ENCODE results near the gene CYB561. TPM values are rescaled to one million over a fixed set of nuclear protein-coding genes. Genes with fewer than 3 reads are reported as not detected.

The CYB561 gene
- total RNA-seq, 1 experiment from 2014 or later, result 20.7 TPM

DNA sequence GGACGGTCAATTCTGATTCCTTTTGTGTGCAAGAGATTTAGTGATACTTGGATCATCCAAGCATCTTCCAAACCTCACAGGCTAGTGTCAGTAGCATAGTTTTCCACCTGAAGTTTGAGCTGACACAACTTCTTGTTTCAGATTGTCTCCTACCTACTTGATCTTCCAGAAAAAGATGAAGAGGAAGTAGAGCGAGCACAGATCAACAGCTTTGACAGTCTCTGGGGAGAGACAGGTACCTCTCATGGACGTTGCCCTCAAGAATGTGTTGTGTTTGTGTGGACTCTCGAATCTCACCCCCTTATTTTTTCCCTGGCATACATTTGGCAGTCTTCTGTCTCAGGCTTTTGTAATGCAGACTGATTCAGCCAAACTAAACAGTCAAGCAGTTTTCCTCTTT is 47.4 kb downstream of the CYB561 start:
- no peak overlapping the region for H3K27ac ChIP-seq (ENCODE audit: insufficient read length, low read depth, low read length)
- no peak overlapping the region for H2BK20ac ChIP-seq (ENCODE audit: low read depth, low read length, poor library complexity, severe bottlenecking)
- H3K18ac ChIP-seq (ENCODE audit: insufficient read length, low read depth, low read length), result no peak overlapping the region
- H3K79me1 ChIP-seq (ENCODE audit: insufficient read depth, low read depth, low read length, poor library complexity, severe bottlenecking), result no peaks in the 10 kb centered on the region
- no peak overlapping the region for H2AK5ac ChIP-seq (ENCODE audit: insufficient read length, low read length)
- H3K9me3 ChIP-seq (ENCODE audit: control insufficient read depth, low read depth, low read length), result no peaks in the 10 kb centered on the region
- Mint-ChIP-seq H3K27ac (peak overlapping the region in 1 of 3 experiments; percentile 8; a peak in 1 of 7 replicates), H3K27me3 (ENCODE audit: low read depth) (no peaks in the 10 kb centered on the region), H3K9me3 (no peaks in the 10 kb centered on the region), H3K36me3 (ENCODE audit: insufficient read depth in 1 of 3, low read depth in 3 of 3) (no peaks in the 10 kb centered on the region), H3K4me3 (no peak overlapping the region), H3K4me1 (peaks cover 10 to 15% of the 10 kb centered on the region in 2 experiments)
- H3K4me1 ChIP-seq (ENCODE audit: insufficient read depth, low read length), result no peaks in the 10 kb centered on the region
- TF ChIP-seq, protein P1, sequence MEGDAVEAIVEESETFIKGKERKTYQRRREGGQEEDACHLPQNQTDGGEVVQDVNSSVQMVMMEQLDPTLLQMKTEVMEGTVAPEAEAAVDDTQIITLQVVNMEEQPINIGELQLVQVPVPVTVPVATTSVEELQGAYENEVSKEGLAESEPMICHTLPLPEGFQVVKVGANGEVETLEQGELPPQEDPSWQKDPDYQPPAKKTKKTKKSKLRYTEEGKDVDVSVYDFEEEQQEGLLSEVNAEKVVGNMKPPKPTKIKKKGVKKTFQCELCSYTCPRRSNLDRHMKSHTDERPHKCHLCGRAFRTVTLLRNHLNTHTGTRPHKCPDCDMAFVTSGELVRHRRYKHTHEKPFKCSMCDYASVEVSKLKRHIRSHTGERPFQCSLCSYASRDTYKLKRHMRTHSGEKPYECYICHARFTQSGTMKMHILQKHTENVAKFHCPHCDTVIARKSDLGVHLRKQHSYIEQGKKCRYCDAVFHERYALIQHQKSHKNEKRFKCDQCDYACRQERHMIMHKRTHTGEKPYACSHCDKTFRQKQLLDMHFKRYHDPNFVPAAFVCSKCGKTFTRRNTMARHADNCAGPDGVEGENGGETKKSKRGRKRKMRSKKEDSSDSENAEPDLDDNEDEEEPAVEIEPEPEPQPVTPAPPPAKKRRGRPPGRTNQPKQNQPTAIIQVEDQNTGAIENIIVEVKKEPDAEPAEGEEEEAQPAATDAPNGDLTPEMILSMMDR (conservative IDR thresholded peaks at IDR 0.05), result no peak
- H3K27me3 ChIP-seq (ENCODE audit: insufficient read depth, low read length), result no peaks in the 10 kb centered on the region
- H3K4me2 ChIP-seq (ENCODE audit: insufficient read depth, insufficient read length, low read length), result no peak overlapping the region
- no peak overlapping the region for H2BK12ac ChIP-seq (ENCODE audit: insufficient read length, low read depth, low read length)
- no peak overlapping the region for H3K23ac ChIP-seq (ENCODE audit: insufficient read length, low read depth, low read length)
- H3K9ac ChIP-seq (ENCODE audit: extremely low read depth, insufficient read length, low read length), result no peak overlapping the region
- H2BK5ac ChIP-seq (ENCODE audit: insufficient read length, low read length), result no peak overlapping the region
- no peaks in the 10 kb centered on the region for H3K79me2 ChIP-seq (ENCODE audit: insufficient read depth, low read length)
- H4K20me1 ChIP-seq (ENCODE audit: control insufficient read depth, insufficient read depth, insufficient read length), result no peaks in the 10 kb centered on the region
- no peak overlapping the region for H4K5ac ChIP-seq (ENCODE audit: insufficient read length, low read depth, low read length)
- no peak overlapping the region for H3K56ac ChIP-seq (ENCODE audit: insufficient read length, low read depth, low read length)
- H2AFZ ChIP-seq (ENCODE audit: low read length), result no peak overlapping the region
- H3T11ph ChIP-seq (ENCODE audit: low read length), result no peak overlapping the region
- no peak overlapping the region for H4K8ac ChIP-seq (replicated peaks; ENCODE audit: insufficient read length, low read depth, low read length)
- WGBS (ENCODE audit: extremely low coverage, insufficient read length, low lambda C conversion rate), result no CpG with 5 or more reads among the region's 4 CpGs
- no peak overlapping the region for H2BK15ac ChIP-seq (ENCODE audit: low read depth, low read length)
- H4K91ac ChIP-seq (ENCODE audit: insufficient read length, low read depth, low read length), result no peak overlapping the region
- H2BK120ac ChIP-seq (ENCODE audit: low read depth, low read length, poor library complexity, severe bottlenecking), result no peak overlapping the region
- no peak overlapping the region for H3K4ac ChIP-seq (ENCODE audit: low read depth, low read length)
- H3K23me2 ChIP-seq (ENCODE audit: insufficient read length, low read depth, low read length, poor library complexity, severe bottlenecking), result no peaks in the 10 kb centered on the region
- DNase-seq, result no peak
- H3K14ac ChIP-seq (ENCODE audit: insufficient read depth, low read length), result no peak overlapping the region

Data from H9 (cell line).